ENCODE measurements around the gene PRKN.

The PRKN gene

DNA sequence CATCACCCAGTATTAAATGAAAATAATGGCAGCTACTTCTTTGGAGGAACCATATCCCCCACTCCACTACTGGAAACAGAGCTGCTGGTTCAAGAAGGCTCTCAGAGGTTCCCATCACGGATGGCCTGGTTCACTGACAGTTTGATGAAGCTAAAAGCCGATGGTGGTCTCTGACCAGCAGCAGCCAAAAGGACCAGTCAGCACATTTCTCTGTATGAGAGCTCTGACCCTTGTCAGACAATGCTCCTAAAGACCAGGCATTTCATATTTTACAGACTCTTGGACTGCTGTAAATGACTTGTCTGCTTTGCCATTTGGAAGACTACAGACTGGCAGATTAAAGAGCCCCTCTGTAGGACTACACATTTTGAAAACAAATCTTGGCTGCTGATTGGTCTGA is 16.6 kb downstream of the PRKN start:
- TF ChIP-seq, protein P1, sequence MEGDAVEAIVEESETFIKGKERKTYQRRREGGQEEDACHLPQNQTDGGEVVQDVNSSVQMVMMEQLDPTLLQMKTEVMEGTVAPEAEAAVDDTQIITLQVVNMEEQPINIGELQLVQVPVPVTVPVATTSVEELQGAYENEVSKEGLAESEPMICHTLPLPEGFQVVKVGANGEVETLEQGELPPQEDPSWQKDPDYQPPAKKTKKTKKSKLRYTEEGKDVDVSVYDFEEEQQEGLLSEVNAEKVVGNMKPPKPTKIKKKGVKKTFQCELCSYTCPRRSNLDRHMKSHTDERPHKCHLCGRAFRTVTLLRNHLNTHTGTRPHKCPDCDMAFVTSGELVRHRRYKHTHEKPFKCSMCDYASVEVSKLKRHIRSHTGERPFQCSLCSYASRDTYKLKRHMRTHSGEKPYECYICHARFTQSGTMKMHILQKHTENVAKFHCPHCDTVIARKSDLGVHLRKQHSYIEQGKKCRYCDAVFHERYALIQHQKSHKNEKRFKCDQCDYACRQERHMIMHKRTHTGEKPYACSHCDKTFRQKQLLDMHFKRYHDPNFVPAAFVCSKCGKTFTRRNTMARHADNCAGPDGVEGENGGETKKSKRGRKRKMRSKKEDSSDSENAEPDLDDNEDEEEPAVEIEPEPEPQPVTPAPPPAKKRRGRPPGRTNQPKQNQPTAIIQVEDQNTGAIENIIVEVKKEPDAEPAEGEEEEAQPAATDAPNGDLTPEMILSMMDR (IDR thresholded peaks at IDR 0.05) = no peak

DNA sequence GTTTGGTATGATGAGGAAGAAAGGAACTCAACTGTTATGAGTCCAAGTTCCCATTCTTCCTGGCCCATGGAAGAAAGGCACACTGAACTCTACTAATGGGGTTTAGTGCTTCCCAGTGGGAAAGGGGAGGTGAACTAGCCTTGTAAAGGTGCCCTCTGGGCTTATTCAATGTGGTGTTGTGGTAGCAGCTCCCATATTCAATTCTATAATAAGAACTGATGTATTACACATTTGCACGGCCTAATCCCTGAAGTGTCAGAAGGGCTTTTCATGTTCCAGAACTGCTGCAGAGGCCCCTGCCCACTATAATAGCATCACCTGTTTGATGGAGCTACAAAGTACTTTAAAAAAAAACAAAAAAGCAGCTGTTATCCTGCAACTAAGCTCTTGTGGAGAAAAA is 17.1 kb downstream of the PRKN start:
- TF ChIP-seq, protein P1 (IDR thresholded peaks at IDR 0.05) = no peak

DNA sequence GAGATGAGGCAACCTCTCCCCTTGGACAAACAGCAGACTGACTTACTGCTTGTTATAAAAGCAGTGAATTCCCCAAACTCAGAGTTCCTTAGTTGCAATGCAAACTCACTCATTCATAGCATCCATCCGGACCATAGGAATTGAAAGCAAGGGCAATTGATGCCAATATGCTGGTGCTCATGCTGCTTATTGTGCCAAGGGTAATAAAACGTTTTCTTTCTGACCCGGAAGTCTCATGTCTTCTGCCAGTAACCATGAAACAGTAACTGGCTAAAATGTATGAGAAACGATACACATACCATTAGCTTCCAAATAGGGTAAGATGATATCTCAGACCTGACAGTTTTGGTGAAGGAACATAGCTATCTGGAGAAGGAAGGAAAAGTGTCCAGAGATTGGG is 18.1 kb downstream of the PRKN start:
- TF ChIP-seq, protein P1 (IDR thresholded peaks at IDR 0.05) = no peak

DNA sequence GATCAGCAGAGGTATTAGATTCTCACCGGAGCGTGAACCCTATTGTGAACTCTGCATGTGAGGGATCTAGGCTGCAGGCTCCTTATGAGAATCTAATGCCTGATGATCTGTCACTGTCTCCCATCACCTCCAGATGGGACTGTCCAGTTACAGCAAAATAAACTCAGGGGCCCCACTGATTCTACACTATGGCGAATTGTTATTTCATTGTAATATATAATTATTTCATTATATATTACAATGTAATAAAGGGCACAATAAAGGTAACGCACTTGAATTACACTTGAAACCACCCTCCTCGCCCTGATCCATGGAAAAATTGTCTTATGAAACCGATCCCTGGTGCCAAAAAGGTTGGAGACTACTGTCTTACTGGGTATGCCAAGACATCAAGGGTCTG is 18.6 kb downstream of the PRKN start:
- TF ChIP-seq, protein P1 (IDR thresholded peaks at IDR 0.05) = no peak

DNA sequence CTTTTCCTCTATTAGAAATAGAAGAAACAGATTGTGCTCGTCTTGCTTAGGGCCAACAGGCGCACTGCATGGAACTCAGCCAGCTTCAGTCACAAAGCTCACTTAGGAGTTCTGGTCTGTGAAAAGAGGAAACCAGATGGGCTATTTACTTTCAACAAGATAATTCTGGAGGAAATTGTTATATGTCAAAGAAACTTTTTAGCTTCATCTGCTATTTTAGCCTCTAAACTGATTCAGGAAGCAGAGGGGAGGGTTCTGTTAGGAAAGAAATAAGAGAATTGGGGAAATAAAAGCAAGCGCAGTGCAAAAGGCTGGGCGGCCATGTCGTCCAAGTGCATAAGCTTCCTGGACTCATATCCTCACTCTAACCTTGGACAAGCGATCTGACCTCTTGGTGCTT is 21.3 kb downstream of the PRKN start:
- TF ChIP-seq, protein P1 (IDR thresholded peaks at IDR 0.05) = no peak

DNA sequence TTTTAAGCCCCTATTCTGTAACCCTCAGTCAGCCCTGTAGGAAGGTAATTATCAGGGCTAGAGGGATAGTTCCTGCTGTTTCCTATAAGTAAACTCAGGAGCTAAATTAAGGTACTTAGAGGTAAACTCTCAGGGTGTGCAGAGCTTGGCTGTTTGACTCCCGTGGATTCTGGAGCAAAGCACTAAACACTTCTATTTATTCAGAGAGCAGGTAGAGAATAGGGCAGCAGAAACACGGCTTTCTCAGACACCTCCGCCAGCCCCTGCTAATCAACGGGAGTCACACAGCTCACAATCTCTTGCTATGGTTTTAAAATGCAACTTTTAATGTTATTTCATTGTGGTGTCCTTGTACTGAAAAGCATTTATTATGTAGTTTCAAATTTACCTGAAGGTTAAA is 21.8 kb downstream of the PRKN start:
- TF ChIP-seq, protein P1 (IDR thresholded peaks at IDR 0.05) = no peak

DNA sequence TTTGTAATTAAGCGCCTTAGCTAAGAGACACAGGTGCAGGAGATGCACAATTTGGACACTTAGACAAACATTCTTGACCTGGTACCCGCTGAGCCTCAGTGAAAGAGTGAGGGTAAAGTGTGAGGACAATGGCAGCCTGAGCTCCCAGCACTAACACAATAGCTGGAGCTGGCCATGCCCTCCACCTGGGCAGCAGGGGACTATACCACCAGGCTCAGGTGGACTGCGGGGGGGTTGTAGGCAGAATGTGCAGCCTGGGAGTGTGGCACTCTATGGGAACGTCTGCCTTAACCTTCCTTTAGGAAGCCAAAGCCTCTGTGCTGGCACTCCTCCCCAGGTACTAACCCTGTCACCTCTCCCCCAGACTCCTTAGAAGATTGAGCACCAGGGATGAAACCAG is 23.6 kb downstream of the PRKN start:
- TF ChIP-seq, protein P1 (IDR thresholded peaks at IDR 0.05) = no peak

DNA sequence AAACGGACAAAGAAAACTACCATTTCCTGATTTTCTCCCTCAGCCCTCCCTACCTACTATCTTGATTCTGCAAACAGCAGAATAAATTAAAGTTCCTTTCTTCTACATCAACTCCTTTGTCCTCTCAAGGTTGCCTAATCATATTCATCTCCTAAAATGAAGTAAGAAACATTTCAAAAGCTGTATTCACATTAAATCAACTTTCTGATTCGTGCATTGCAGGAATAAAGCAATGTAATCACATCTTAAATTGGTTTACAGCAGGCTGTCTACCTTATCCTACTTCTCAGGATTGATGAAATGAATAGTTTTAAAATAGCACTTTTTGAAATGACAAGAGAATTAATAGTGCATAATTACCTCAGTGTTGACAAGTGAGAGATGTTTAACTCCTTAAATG is 25.1 kb downstream of the PRKN start:
- TF ChIP-seq, protein P1 (IDR thresholded peaks at IDR 0.05) = no peak

All from LNCAP (cell line).